HepG2 (cell line): Measurements from ENCODE around the gene KCNH6. TPM values are rescaled to one million over a fixed set of nuclear protein-coding genes. Genes with fewer than 3 reads are reported as not detected.
A peak's percentile ranks its signal among the peaks of the same experiment; 100 is the strongest.

ENCODE experiments used
- ATF7-NPFF ChIP-seq: sonication (generic); formaldehyde crosslinking; IDR thresholded peaks from 2 replicates; pipeline ENCODE4 v1.8.1; 2023; ENCODE audit warnings: mild to moderate bottlenecking, low read depth, missing genetic modification reagents, moderate library complexity
- HDAC1 ChIP-seq: sonication (generic); formaldehyde crosslinking; IDR thresholded peaks from 2 replicates; pipeline ENCODE4 v1.5.1; 2020; ENCODE audit warnings: mild to moderate bottlenecking, missing genetic modification reagents
- KLF6 ChIP-seq: IDR thresholded peaks from 2 replicates; pipeline ENCODE4 v1.8.0; 2016; ENCODE audit warnings: missing biosample characterization, missing genetic modification reagents
- NR2F6 ChIP-seq, 2 experiments: IDR thresholded peaks; 2 replicates each; pipeline ENCODE4 v1.6.1; 2016; ENCODE audit warnings: antibody characterized with exemption in 1 of 2, mild to moderate bottlenecking in 1 of 2
- NR3C1 ChIP-seq: sonication (generic); formaldehyde crosslinking; IDR thresholded peaks from 2 replicates; pipeline ENCODE4 v1.4.0; 2020; ENCODE audit warnings: missing genetic modification reagents
- RBFOX2 ChIP-seq: fragments of 200-400 bp; formaldehyde crosslinking; IDR thresholded peaks from 2 replicates; pipeline ENCODE4 v1.6.1; 2017; ENCODE audit warnings: low read depth, mild to moderate bottlenecking, low read length
- ZKSCAN8 ChIP-seq: IDR thresholded peaks from 2 replicates; pipeline ENCODE4 v1.6.1; 2016; ENCODE audit warnings: borderline replicate concordance, missing genetic modification reagents, missing compliant biosample characterization
- ZMYM4 ChIP-seq: sonication (generic); formaldehyde crosslinking; IDR thresholded peaks from 2 replicates; pipeline ENCODE4 v1.8.1; 2023; ENCODE audit warnings: mild to moderate bottlenecking, missing genetic modification reagents
- ZNF33B ChIP-seq: sonication (generic); formaldehyde crosslinking; IDR thresholded peaks from 2 replicates; pipeline ENCODE4 v1.5.1; 2020; ENCODE audit warnings: mild to moderate bottlenecking, missing genetic modification reagents
- ZNF350 ChIP-seq: sonication (generic); formaldehyde crosslinking; IDR thresholded peaks from 2 replicates; pipeline ENCODE4 v1.4.0; 2020; ENCODE audit warnings: mild to moderate bottlenecking, low read depth, missing genetic modification reagents, borderline replicate concordance
- ZNF761 ChIP-seq: sonication (generic); formaldehyde crosslinking; conservative IDR thresholded peaks from 2 replicates; pipeline ENCODE4 v1.4.0; 2020; ENCODE audit warnings: mild to moderate bottlenecking, missing genetic modification reagents
- ZSCAN9 ChIP-seq: IDR thresholded peaks from 2 replicates; pipeline ENCODE4 v1.6.1; 2016; ENCODE audit warnings: borderline replicate concordance
- polyA plus RNA-seq, 8 experiments: library from polyadenylated mRNA; depleted of rRNA in 3 of 8; stranded (reverse) in 7 of 8; unstranded in 1 of 8; fragments of >200 nt; fragmentation: Illumina TruSeq in 4 of 8; extraction: Trizol in 4 of 8; gene quantifications; 2 replicates each; pipeline versions ENCODE4 v1.2.1 to v1.2.3, GENCODE V29; 2011 to 2016; ENCODE audit warnings: low read depth in 4 of 8, missing spikeins in 1 of 8, mixed read lengths in 1 of 8; ENCODE audit not compliant: insufficient read depth in 1 of 8
- total RNA-seq, 5 experiments: library from RNA; depleted of rRNA; stranded (reverse); fragments of >200 nt; fragmentation: Illumina TruSeq; extraction: Trizol; gene quantifications; 2 replicates each; pipeline ENCODE4 v1.2.3, GENCODE V29; 2016; ENCODE audit warnings: low read depth in 1 of 5
- TF ChIP-seq, protein P1 (sequence below): sonication (generic); formaldehyde crosslinking; IDR thresholded peaks from 2 replicates; pipeline ENCODE4 v1.4.0; 2020; ENCODE audit warnings: missing genetic modification reagents, low read depth, mild to moderate bottlenecking, borderline replicate concordance
- TF ChIP-seq, protein P2 (sequence below): sonication (generic); formaldehyde crosslinking; IDR thresholded peaks from 2 replicates; pipeline ENCODE4 v1.5.1; 2020; ENCODE audit warnings: missing genetic modification reagents, mild to moderate bottlenecking, borderline replicate concordance
- TF ChIP-seq, protein P3 (sequence below): sonication (generic); formaldehyde crosslinking; IDR thresholded peaks from 2 replicates; pipeline ENCODE4 v1.4.0; 2020; ENCODE audit warnings: missing genetic modification reagents
- TF ChIP-seq, protein P4 (sequence below): sonication (generic); formaldehyde crosslinking; IDR thresholded peaks from 2 replicates; pipeline ENCODE4 v1.5.0; 2020; ENCODE audit warnings: missing genetic modification reagents, mild to moderate bottlenecking, borderline replicate concordance
- TF ChIP-seq, protein P5 (sequence below): sonication (generic); formaldehyde crosslinking; IDR thresholded peaks from 2 replicates; pipeline ENCODE4 v1.4.0; 2020; ENCODE audit warnings: missing genetic modification reagents

The KCNH6 gene
- total and polyA plus RNA-seq, 2 of the 13 experiments (the other 11 are each of a cell fraction or from before 2014, with no cell fraction given) = 0.05 to 0.18 TPM

DNA sequence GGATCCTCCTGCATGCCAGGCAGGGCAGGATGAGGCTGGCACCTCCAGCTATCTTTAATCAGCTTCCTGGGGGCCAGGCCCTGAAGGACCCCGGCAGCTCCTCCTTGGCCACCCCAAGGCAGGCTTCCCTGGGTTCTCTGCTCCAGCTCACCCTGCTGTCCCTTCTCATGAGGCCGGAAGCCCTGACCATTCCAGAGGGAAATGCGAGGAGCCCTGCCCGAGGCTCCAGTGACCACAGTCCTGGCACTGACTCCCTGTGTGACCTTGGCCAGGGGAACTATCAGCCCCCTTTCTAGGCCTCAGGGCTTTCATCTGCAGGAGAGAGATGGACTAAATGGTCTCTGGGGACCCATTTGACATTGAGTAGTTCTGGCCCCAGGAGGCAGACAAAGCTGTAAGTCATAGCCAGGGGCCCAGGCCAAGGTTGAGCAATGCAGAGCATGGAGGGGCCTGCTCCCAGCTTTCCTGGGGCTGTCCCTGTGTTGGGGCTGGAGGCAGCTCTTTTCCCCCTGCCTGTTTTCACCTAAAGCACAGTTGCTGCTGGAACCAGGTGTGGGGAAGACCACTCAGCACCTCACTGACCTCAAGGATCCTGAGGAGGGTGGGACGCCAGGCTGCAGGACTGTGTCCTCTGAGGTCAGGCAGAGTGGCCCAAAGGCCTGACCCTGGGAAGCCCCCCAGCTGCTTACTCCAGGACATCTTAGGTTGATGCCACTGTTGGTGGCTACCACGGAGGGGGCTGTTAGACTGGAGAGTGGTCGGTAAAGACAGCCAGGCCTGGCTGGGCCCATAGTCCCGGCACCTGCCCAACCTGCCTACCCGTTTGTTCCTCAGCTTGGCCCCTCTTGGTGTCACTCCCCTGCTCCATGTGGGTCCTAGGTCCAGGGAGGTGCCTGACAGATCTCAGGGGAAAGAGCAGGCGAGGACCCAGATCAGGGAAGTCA, 8.1 kb downstream of the KCNH6 start (continued):
- TF ChIP-seq ATF7-NPFF (CRISPR knock-in tag) (peak; percentile 70), ZNF761 (CRISPR knock-in tag) (peak; percentile 60; the same call in 1 of the 2 replicates), RBFOX2 (no peak), ZMYM4 (CRISPR knock-in tag) (peak; percentile 81), HDAC1 (CRISPR knock-in tag) (peak; percentile 92), ZNF33B (CRISPR knock-in tag) (peak; percentile 40; the same call in 1 of the 2 replicates), ZNF350 (peak; percentile 97), ZKSCAN8 (peak; percentile 78; the same call in 1 of the 2 replicates), ZSCAN9 (peak; percentile 94), NR2F6 (IDR thresholded peaks at IDR 0.05) (peak; percentile 81), NR2F6 (CRISPR knock-in tag; IDR thresholded peaks at IDR 0.05) (peak; percentile 85), KLF6 (CRISPR knock-in tag) (peak; percentile 22; the same call in 1 of the 2 replicates), NR3C1 (no peak)
- TF ChIP-seq, protein P1, sequence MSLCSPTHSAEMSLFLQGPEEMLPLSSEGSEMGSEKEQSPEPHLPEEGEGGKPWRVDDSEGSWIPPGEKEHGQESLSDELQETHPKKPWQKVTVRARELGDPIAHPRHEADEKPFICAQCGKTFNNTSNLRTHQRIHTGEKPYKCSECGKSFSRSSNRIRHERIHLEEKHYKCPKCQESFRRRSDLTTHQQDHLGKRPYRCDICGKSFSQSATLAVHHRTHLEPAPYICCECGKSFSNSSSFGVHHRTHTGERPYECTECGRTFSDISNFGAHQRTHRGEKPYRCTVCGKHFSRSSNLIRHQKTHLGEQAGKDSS (CRISPR knock-in tag) = peak; percentile 89
- TF ChIP-seq, protein P2, sequence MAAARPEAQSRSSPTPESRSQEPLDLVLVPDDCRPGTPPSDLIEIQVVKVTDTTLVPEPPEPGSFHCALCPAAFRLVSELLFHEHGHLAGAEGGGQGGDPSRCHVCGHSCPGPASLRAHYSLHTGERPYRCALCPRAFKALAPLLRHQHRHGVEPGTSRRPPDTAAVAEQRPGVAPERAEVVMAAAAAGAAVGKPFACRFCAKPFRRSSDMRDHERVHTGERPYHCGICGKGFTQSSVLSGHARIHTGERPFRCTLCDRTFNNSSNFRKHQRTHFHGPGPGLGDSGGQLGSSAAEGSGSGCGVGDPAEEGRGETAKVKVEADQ (CRISPR knock-in tag) = no peak
- TF ChIP-seq, protein P3, sequence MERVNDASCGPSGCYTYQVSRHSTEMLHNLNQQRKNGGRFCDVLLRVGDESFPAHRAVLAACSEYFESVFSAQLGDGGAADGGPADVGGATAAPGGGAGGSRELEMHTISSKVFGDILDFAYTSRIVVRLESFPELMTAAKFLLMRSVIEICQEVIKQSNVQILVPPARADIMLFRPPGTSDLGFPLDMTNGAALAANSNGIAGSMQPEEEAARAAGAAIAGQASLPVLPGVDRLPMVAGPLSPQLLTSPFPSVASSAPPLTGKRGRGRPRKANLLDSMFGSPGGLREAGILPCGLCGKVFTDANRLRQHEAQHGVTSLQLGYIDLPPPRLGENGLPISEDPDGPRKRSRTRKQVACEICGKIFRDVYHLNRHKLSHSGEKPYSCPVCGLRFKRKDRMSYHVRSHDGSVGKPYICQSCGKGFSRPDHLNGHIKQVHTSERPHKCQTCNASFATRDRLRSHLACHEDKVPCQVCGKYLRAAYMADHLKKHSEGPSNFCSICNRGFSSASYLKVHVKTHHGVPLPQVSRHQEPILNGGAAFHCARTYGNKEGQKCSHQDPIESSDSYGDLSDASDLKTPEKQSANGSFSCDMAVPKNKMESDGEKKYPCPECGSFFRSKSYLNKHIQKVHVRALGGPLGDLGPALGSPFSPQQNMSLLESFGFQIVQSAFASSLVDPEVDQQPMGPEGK (CRISPR knock-in tag) = peak; percentile 93
- TF ChIP-seq, protein P4, sequence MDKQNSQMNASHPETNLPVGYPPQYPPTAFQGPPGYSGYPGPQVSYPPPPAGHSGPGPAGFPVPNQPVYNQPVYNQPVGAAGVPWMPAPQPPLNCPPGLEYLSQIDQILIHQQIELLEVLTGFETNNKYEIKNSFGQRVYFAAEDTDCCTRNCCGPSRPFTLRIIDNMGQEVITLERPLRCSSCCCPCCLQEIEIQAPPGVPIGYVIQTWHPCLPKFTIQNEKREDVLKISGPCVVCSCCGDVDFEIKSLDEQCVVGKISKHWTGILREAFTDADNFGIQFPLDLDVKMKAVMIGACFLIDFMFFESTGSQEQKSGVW (CRISPR knock-in tag) = no peak
- TF ChIP-seq, protein P5, sequence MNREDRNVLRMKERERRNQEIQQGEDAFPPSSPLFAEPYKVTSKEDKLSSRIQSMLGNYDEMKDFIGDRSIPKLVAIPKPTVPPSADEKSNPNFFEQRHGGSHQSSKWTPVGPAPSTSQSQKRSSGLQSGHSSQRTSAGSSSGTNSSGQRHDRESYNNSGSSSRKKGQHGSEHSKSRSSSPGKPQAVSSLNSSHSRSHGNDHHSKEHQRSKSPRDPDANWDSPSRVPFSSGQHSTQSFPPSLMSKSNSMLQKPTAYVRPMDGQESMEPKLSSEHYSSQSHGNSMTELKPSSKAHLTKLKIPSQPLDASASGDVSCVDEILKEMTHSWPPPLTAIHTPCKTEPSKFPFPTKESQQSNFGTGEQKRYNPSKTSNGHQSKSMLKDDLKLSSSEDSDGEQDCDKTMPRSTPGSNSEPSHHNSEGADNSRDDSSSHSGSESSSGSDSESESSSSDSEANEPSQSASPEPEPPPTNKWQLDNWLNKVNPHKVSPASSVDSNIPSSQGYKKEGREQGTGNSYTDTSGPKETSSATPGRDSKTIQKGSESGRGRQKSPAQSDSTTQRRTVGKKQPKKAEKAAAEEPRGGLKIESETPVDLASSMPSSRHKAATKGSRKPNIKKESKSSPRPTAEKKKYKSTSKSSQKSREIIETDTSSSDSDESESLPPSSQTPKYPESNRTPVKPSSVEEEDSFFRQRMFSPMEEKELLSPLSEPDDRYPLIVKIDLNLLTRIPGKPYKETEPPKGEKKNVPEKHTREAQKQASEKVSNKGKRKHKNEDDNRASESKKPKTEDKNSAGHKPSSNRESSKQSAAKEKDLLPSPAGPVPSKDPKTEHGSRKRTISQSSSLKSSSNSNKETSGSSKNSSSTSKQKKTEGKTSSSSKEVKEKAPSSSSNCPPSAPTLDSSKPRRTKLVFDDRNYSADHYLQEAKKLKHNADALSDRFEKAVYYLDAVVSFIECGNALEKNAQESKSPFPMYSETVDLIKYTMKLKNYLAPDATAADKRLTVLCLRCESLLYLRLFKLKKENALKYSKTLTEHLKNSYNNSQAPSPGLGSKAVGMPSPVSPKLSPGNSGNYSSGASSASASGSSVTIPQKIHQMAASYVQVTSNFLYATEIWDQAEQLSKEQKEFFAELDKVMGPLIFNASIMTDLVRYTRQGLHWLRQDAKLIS = no peak
